PC-3 (cell line): Measurements from ENCODE around the gene TNPO1.

ENCODE experiments used
- EZH2 ChIP-seq: fragments of 300-600 bp; sonication (generic); IDR thresholded peaks from one replicate; pipeline ENCODE4 v1.6.1; 2017; ENCODE audit warnings: antibody characterized with exemption, mild to moderate bottlenecking, low read length; ENCODE audit not compliant: unreplicated experiment
- TF ChIP-seq, protein P1 (sequence below): fragments of 300-600 bp; sonication (generic); conservative IDR thresholded peaks from 2 replicates; pipeline ENCODE4 v1.5.1; 2017; ENCODE audit warnings: antibody characterized with exemption, low read depth, mild to moderate bottlenecking, low read length

DNA sequence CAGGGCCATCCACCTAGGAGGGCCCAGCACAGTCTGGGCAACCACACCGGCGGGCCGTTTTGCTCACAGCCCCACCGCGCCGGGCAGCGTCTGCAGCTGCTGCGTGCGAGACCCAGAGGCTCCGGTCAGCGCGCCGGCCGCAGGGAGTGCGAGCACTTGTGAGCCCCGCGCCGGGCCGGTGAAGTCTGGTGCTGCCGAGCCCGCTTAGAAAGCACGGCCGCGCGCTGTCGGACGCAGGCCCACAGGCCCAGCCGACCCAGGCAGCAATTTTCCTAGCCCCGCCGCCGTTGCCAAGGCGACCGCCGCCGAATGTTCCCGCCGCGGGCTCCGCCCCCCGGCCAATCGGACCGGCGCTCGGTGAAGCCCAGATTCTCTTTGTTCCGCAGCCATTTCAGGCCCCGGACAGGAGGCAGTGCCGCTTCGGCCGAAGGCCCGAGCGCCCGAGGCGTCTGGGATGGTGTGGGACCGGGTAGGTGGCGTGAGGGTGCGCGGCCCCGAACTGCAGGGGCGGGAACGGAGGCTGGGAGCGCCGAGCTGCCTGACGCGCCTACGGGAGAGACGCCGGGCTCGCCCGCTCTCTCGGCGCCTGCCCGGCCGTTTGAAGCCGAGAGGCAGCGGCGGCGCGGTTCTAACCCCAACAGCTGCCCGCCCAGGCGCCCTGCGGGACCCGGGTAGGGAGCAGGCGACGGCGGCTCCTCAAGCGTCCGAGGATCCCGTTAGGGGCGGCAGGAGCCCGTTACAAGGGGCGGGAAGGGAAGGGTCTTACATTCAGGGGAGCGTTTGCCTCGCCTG, at the start of gene TNPO1:
- no peak for TF ChIP-seq EZH2
- TF ChIP-seq, protein P1, sequence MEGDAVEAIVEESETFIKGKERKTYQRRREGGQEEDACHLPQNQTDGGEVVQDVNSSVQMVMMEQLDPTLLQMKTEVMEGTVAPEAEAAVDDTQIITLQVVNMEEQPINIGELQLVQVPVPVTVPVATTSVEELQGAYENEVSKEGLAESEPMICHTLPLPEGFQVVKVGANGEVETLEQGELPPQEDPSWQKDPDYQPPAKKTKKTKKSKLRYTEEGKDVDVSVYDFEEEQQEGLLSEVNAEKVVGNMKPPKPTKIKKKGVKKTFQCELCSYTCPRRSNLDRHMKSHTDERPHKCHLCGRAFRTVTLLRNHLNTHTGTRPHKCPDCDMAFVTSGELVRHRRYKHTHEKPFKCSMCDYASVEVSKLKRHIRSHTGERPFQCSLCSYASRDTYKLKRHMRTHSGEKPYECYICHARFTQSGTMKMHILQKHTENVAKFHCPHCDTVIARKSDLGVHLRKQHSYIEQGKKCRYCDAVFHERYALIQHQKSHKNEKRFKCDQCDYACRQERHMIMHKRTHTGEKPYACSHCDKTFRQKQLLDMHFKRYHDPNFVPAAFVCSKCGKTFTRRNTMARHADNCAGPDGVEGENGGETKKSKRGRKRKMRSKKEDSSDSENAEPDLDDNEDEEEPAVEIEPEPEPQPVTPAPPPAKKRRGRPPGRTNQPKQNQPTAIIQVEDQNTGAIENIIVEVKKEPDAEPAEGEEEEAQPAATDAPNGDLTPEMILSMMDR, result no peak
